ENCODE data around the gene UBL5.
A peak's percentile ranks its signal among the peaks of the same experiment; 100 is the strongest.
"Not testable (repeated sequence)": the region's sequence is repeated elsewhere in the genome, so short reads cannot be mapped to it uniquely, and the experiment has no call there.

The UBL5 gene
- total RNA-seq: 50.7 to 58.3 (median 55.0) reads per million in 3 donors

DNA sequence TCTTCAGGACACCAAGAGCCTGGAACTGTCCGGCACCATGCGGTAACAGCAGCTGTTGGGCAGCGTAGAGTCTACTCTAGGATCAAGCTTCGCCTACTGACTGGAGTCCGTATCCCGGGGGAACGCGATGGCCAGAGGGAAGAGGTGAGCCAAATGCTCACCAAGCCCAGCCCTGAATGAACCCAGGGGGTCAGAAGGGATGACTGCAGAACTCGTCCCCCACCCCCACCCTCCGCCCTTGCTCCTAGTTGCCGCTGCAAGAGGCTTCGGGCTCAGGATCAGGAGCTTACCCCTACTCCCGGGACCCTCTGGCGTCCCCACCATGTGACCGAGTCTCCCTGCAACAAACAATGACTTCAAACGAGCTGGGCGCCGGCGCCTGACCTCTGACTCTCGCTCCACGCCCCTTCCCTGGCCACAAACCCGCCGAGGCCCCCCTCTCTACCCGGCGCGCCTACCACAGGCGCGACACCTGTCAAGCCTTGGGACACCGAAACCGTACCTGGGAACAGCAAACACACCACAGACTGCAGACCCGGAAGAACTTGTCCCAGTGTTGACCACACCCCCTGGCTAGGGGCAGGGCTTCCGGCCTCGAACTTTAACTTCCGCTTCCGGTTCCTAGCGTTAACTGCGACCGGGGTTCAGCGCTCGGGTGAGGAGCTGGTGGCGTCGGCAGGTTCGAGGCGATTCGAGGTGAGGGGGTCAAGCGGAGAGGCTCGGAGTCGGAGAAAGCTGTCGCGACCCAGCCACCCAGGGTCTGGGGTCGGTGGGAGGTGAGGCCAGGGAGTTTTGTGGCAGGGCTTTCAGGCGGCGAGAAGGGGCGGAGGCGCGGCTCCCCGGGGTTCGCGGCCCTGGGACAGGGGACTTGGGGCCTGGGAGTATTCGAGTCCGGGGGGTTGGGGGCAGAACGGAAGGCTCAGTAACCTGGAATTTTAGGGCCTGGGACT, at the start of gene UBL5:
Gene UBL5, plus strand, starts transcription at position 630 of the 950 bp plus-strand sequence. CDS start 420 bp downstream, outside the sequence.
- Histone ChIP-seq H3K36me3 (ENCODE audit: control insufficient read depth, insufficient read depth, low read length) (peaks cover 10% of the 10 kb centered on the region), H3K27me3 (replicated peaks; ENCODE audit: control insufficient read depth, insufficient read depth, low read length, poor library complexity, severe bottlenecking) (no peaks in the 10 kb centered on the region), H3K27ac (ENCODE audit: insufficient read depth, low read length, poor library complexity, severe bottlenecking) (peak within 1 kb of the TSS; percentile 78), H3K4me3 (ENCODE audit: insufficient read depth, low read depth, low read length, poor library complexity, severe bottlenecking) (peak within 1 kb of the TSS; percentile 89), H3K4me1 (ENCODE audit: control insufficient read depth, insufficient read depth, low read length, poor library complexity, severe bottlenecking) (peaks cover 15% of the 10 kb centered on the region), H3K9me3 (ENCODE audit: control insufficient read depth, low read length) (no peaks in the 10 kb centered on the region)
- peak; percentile 80 to 86 (median 84) for DNase-seq

DNA sequence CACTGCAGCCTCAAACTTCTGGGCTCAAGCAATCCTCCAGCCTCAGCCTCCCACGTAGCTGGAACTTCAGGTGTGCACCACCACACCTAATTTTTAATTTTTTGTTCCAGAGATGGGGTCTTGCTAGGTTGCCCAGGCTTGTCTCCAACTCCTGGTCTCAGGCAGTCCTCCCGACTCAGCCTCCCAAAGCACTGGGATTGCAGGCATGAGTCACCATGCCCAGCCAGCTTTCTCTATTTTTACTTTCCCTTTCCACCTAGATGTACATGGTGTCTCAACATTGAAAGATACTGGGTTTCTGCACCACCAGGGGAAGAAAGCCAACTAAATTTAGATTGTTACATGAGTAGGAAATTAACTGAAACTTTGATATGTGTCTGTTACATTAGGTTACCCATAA, 45.4 kb upstream of the UBL5 start:
- Histone ChIP-seq H3K4me1 (ENCODE audit: control insufficient read depth, insufficient read depth, low read length, poor library complexity, severe bottlenecking) (peaks cover 11% of the 10 kb centered on the region), H3K27me3 (replicated peaks; ENCODE audit: control insufficient read depth, insufficient read depth, low read length, poor library complexity, severe bottlenecking) (no peaks in the 10 kb centered on the region), H3K4me3 (ENCODE audit: insufficient read depth, low read depth, low read length, poor library complexity, severe bottlenecking) (no peak overlapping the region), H3K9me3 (ENCODE audit: control insufficient read depth, low read length) (peaks cover 6% of the 10 kb centered on the region), H3K36me3 (ENCODE audit: control insufficient read depth, insufficient read depth, low read length) (no peaks in the 10 kb centered on the region), H3K27ac (ENCODE audit: insufficient read depth, low read length, poor library complexity, severe bottlenecking) (no peak overlapping the region)
- no peak for DNase-seq

DNA sequence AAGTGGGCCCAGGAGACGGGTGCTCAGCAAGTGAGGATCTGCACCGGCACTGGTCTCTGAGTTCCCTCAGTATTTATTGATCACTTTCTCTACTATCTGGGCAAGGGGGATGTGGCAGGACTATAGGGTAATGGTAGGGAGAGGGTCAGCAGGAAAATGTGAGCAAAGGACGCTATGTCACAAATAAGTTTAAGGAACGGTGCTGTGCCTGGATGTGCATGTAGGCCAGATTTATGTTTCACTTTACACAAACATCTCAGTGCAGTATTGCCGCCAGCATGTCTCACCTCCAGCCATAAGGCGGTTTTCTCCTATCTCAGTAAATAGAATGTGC, 43.6 kb upstream of the UBL5 start:
- peaks cover 11% of the 10 kb centered on the region for H3K4me1 ChIP-seq (ENCODE audit: control insufficient read depth, insufficient read depth, low read length, poor library complexity, severe bottlenecking)
- DNase-seq; H3K27ac ChIP-seq (ENCODE audit: insufficient read depth, low read length, poor library complexity, severe bottlenecking); H3K36me3 ChIP-seq (ENCODE audit: control insufficient read depth, insufficient read depth, low read length); H3K4me3 ChIP-seq (ENCODE audit: insufficient read depth, low read depth, low read length, poor library complexity, severe bottlenecking); H3K9me3 ChIP-seq (ENCODE audit: control insufficient read depth, low read length); H3K27me3 ChIP-seq (replicated peaks; ENCODE audit: control insufficient read depth, insufficient read depth, low read length, poor library complexity, severe bottlenecking): not testable (repeated sequence)

DNA sequence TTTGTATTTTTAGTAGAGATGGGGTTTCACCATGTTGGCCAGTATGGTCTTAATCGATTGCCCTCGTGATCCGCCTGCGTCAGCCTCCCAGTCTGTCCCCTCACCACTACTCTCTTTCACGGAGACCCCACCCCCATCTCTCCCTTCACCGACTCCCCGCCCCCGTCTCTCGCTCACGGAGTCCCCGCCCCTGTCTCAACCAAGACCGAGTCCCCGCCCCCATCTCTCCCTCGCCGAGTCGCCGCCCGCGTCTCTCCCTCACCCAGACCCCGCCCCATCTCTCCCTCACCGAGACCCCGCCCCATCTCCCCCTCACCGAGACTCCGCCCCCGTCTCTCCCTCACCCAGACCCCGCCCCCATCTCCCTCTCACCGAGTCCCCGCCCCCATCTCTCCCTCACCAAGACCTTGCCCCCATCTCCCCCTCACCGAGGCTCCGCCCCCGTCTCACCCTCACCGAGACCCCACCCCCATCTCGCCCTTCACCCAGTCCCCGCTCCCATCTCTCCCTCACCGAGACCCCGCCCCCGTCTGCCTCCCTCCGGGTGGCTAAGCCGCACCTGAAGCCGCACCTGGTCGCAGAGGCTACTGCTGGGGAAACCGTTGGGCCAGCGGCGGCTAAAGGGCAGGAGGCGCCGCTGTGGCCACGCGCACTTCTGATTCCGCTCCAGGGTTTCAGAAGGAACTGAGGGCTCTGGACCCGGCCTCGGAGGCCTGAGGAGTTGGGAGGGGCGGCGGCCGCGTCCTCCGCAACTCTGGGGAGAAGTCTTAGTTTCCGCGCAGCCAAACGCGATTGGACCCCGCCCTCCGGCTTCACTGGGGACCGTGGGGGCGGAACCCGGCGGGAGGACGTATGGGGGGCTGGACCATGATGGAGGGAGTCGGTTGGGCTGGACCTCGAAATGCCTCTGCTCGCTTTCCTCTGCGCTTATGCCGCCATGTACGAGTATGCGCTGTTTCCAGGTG, 42.1 kb upstream of the UBL5 start:
- Histone ChIP-seq H3K36me3 (ENCODE audit: control insufficient read depth, insufficient read depth, low read length) (no peaks in the 10 kb centered on the region), H3K4me3 (ENCODE audit: insufficient read depth, low read depth, low read length, poor library complexity, severe bottlenecking) (peak overlapping the region; percentile 70), H3K27ac (ENCODE audit: insufficient read depth, low read length, poor library complexity, severe bottlenecking) (peak overlapping the region; percentile 85), H3K4me1 (ENCODE audit: control insufficient read depth, insufficient read depth, low read length, poor library complexity, severe bottlenecking) (peaks cover 11% of the 10 kb centered on the region), H3K27me3 (replicated peaks; ENCODE audit: control insufficient read depth, insufficient read depth, low read length, poor library complexity, severe bottlenecking) (no peaks in the 10 kb centered on the region), H3K9me3 (ENCODE audit: control insufficient read depth, low read length) (no peaks in the 10 kb centered on the region)
- peak; percentile 89 to 96 (median 93) for DNase-seq

DNA sequence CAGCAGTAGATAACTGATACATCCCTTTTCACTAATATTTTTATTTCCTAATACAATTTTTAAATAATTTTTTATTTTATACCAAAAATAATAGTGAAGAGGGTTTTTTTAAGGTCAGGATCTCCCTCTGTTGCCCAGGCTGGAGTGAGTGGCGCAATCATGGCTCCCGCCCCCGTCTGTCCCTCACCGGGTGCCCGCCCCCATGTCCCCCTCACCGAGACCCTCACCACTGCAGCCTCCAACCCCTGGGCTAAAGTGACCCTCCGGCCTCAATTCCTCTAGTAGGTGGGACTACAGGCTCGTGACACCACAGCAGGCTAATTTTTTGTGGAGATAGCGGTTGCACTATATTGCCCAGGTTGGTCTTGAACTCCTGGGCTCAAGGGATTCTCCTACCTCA, 41.4 kb upstream of the UBL5 start:
- Histone ChIP-seq H3K4me3 (ENCODE audit: insufficient read depth, low read depth, low read length, poor library complexity, severe bottlenecking) (peak overlapping the region; percentile 70), H3K36me3 (ENCODE audit: control insufficient read depth, insufficient read depth, low read length) (no peaks in the 10 kb centered on the region), H3K27me3 (replicated peaks; ENCODE audit: control insufficient read depth, insufficient read depth, low read length, poor library complexity, severe bottlenecking) (no peaks in the 10 kb centered on the region), H3K4me1 (ENCODE audit: control insufficient read depth, insufficient read depth, low read length, poor library complexity, severe bottlenecking) (peaks cover 11% of the 10 kb centered on the region), H3K27ac (ENCODE audit: insufficient read depth, low read length, poor library complexity, severe bottlenecking) (peak overlapping the region; percentile 85), H3K9me3 (ENCODE audit: control insufficient read depth, low read length) (no peaks in the 10 kb centered on the region)
- no peak for DNase-seq

DNA sequence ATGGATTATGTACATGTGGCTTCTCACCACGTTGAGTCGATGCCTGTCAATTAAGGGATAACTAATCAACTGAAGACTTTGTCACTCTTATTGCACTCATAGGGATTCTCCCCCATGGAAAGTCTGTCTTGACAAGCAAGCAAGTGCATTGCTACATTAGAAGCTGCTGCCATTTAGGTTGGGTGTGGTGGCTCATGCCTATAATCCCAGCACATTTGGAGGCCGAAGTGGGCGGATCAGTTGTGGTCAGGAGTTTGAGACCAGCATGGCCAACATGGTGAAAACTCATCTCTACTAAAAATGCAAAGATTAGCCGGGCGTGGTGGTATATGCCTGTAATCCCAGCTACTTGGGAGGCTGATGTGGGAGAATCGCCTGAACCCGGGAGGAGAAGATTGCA, 40.9 kb upstream of the UBL5 start:
- Histone ChIP-seq H3K4me3 (ENCODE audit: insufficient read depth, low read depth, low read length, poor library complexity, severe bottlenecking) (no peak overlapping the region), H3K4me1 (ENCODE audit: control insufficient read depth, insufficient read depth, low read length, poor library complexity, severe bottlenecking) (peaks cover 14% of the 10 kb centered on the region), H3K27me3 (replicated peaks; ENCODE audit: control insufficient read depth, insufficient read depth, low read length, poor library complexity, severe bottlenecking) (no peaks in the 10 kb centered on the region), H3K27ac (ENCODE audit: insufficient read depth, low read length, poor library complexity, severe bottlenecking) (no peak overlapping the region), H3K9me3 (ENCODE audit: control insufficient read depth, low read length) (no peaks in the 10 kb centered on the region), H3K36me3 (ENCODE audit: control insufficient read depth, insufficient read depth, low read length) (no peaks in the 10 kb centered on the region)
- no peak for DNase-seq

DNA sequence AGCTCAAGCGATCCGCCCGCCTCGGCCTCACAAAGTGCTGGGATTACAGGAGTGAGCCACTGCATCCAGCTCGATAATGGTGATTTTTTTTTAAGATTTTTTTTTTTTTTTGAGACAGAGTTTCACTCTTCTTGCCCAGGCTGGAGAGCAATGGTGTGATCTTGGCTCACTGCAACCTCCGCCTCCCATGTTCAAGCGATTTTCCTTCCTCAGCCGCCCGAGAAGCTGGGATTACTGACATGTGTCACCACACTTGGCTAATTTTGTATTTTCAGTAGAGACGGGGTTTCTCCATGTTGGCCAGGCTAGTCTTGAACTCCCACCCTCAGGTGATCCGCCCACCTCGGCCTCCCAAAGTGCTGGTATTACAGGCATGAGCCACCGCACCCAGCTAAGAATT, 39.1 kb upstream of the UBL5 start:
- H3K9me3 ChIP-seq (ENCODE audit: control insufficient read depth, low read length); DNase-seq; H3K27ac ChIP-seq (ENCODE audit: insufficient read depth, low read length, poor library complexity, severe bottlenecking); H3K4me3 ChIP-seq (ENCODE audit: insufficient read depth, low read depth, low read length, poor library complexity, severe bottlenecking); H3K36me3 ChIP-seq (ENCODE audit: control insufficient read depth, insufficient read depth, low read length); H3K27me3 ChIP-seq (replicated peaks; ENCODE audit: control insufficient read depth, insufficient read depth, low read length, poor library complexity, severe bottlenecking): not testable (repeated sequence)
- peaks cover 14% of the 10 kb centered on the region for H3K4me1 ChIP-seq (ENCODE audit: control insufficient read depth, insufficient read depth, low read length, poor library complexity, severe bottlenecking)

DNA sequence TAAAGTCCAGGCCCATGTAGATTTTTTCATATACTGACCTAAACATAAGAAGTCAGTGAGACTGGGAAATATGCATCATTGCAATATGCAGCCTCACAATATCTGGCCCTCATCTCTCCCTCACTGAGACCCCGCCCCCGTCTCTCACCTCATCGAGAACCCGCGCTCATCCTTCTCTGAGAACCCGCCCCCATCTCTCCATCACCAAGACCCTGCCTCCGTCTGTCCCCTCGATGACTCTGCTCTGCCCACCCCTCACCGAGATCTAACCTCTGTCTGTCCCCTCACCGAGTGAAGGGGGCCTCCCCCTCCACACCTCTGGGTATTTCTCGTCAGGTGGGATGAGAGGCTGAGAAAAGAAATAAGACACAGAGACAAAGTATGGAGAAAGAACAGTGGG, 38.7 kb upstream of the UBL5 start:
- no peaks in the 10 kb centered on the region for H3K36me3 ChIP-seq (ENCODE audit: control insufficient read depth, insufficient read depth, low read length)
- peaks cover 14% of the 10 kb centered on the region for H3K4me1 ChIP-seq (ENCODE audit: control insufficient read depth, insufficient read depth, low read length, poor library complexity, severe bottlenecking)
- no peak for DNase-seq
- no peaks in the 10 kb centered on the region for H3K27me3 ChIP-seq (replicated peaks; ENCODE audit: control insufficient read depth, insufficient read depth, low read length, poor library complexity, severe bottlenecking)
- H3K4me3 ChIP-seq (ENCODE audit: insufficient read depth, low read depth, low read length, poor library complexity, severe bottlenecking): no peak overlapping the region
- H3K27ac ChIP-seq (ENCODE audit: insufficient read depth, low read length, poor library complexity, severe bottlenecking): no peak overlapping the region
- no peaks in the 10 kb centered on the region for H3K9me3 ChIP-seq (ENCODE audit: control insufficient read depth, low read length)

DNA sequence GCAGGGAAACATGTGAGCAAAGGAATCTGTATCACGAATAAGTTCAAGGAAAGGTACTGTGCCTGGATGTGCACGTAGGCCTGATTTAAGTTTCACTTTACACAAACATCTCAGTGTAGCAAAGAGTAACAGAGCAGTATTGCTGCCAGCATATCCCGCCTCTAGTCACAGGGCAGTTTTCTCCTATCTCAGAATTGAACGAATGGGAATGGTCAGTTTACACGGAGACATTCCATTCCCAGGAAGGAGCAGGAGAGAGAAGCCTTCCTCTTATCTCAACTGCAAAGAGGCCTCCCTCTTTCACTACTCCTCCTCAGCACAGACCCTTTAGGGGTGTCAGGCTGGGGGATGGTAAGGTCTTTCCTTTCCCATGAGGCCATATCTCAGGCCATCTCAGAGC, 38.1 kb upstream of the UBL5 start:
- H3K4me1 ChIP-seq (ENCODE audit: control insufficient read depth, insufficient read depth, low read length, poor library complexity, severe bottlenecking): peaks cover 14% of the 10 kb centered on the region
- not testable (repeated sequence) for H3K27me3 ChIP-seq (replicated peaks; ENCODE audit: control insufficient read depth, insufficient read depth, low read length, poor library complexity, severe bottlenecking); H3K4me3 ChIP-seq (ENCODE audit: insufficient read depth, low read depth, low read length, poor library complexity, severe bottlenecking); H3K27ac ChIP-seq (ENCODE audit: insufficient read depth, low read length, poor library complexity, severe bottlenecking); H3K36me3 ChIP-seq (ENCODE audit: control insufficient read depth, insufficient read depth, low read length); DNase-seq; H3K9me3 ChIP-seq (ENCODE audit: control insufficient read depth, low read length)

DNA sequence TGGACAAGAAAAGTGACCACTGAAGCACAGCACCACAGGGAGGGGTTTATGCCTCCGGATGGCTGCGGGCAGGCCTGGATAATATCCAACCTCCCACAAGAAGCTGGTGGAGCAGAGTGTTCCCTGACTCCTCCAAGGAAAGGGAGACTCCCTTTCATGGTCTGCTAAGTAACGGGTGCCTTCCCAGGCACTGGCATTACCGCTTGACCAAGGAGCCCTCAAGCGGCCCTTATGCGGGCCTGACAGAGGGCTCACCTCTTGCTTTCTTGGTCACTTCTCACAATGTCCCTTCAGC, 36.7 kb upstream of the UBL5 start:
- H3K9me3 ChIP-seq (ENCODE audit: control insufficient read depth, low read length); H3K4me1 ChIP-seq (ENCODE audit: control insufficient read depth, insufficient read depth, low read length, poor library complexity, severe bottlenecking); H3K36me3 ChIP-seq (ENCODE audit: control insufficient read depth, insufficient read depth, low read length); H3K27me3 ChIP-seq (replicated peaks; ENCODE audit: control insufficient read depth, insufficient read depth, low read length, poor library complexity, severe bottlenecking); H3K4me3 ChIP-seq (ENCODE audit: insufficient read depth, low read depth, low read length, poor library complexity, severe bottlenecking); DNase-seq: not testable (repeated sequence)
- H3K27ac ChIP-seq (ENCODE audit: insufficient read depth, low read length, poor library complexity, severe bottlenecking): peak overlapping the region; percentile 91
